CD4-positive, CD25-positive, alpha-beta regulatory T cell (primary cell): ENCODE results near the gene FHL3. TPM values are rescaled to one million over a fixed set of nuclear protein-coding genes. Genes with fewer than 3 reads are reported as not detected.

Source experiments
- ATAC-seq, 2 donors: fragments of 150-1000 bp; cut with Tn5 transposase; one replicate each; pipeline ENCODE4 v1.10.0; 2021; ENCODE audit warnings: low read depth in 2 of 2, moderate number of reproducible peaks in 2 of 2, moderate library complexity in 1 of 2
- DNase-seq, 3 donors: peaks; one replicate each; pipeline versions ENCODE4 v3.0.0 to v3.0.0-alpha.2; 2012 to 2022; ENCODE audit warnings: mixed read lengths in 1 of 3
- H3K27ac ChIP-seq: one replicate; pipeline ENCODE4 v1.7.0; 2013; ENCODE audit warnings: mild to moderate bottlenecking, low read length; ENCODE audit not compliant: insufficient read depth, poor library complexity, severe bottlenecking
- H3K27me3 ChIP-seq: one replicate; pipeline ENCODE4 v1.7.0; 2013; ENCODE audit warnings: low read length; ENCODE audit not compliant: control insufficient read depth, insufficient read depth
- H3K36me3 ChIP-seq: one replicate; pipeline ENCODE4 v1.7.0; 2013; ENCODE audit warnings: mild to moderate bottlenecking, low read length, moderate library complexity; ENCODE audit not compliant: control insufficient read depth, insufficient read depth
- H3K4me1 ChIP-seq: 2 replicates; pipeline ENCODE4 v1.7.0; 2013; ENCODE audit warnings: mild to moderate bottlenecking, low read length; ENCODE audit not compliant: insufficient read depth, control insufficient read depth, poor library complexity, severe bottlenecking
- H3K4me3 ChIP-seq: one replicate; pipeline ENCODE4 v1.7.0; 2013; ENCODE audit warnings: low read depth, mild to moderate bottlenecking, low read length, moderate library complexity
- H3K9me3 ChIP-seq, 2 experiments: 1 replicate in 1 of 2; 2 replicates in 1 of 2; pipeline ENCODE4 v1.7.0; 2013; ENCODE audit warnings: low read length in 2 of 2, mild to moderate bottlenecking in 1 of 2, moderate library complexity in 1 of 2; ENCODE audit not compliant: control insufficient read depth in 2 of 2
- H3K27ac Mint-ChIP-seq, 3 donors: one replicate each; pipeline ENCODE4 v1.8.0; 2020 to 2022; ENCODE audit warnings: mild to moderate bottlenecking in 3 of 3, mixed read lengths in 3 of 3, moderate library complexity in 2 of 3
- H3K27me3 Mint-ChIP-seq: one replicate; pipeline ENCODE4 v1.8.0; 2022; ENCODE audit warnings: mild to moderate bottlenecking, mixed read lengths
- H3K36me3 Mint-ChIP-seq: one replicate; pipeline ENCODE4 v1.8.0; 2020; ENCODE audit warnings: mixed read lengths
- H3K4me1 Mint-ChIP-seq, 4 donors: one replicate each; pipeline ENCODE4 v1.8.0; 2020 to 2022; ENCODE audit warnings: mixed read lengths in 4 of 4, mild to moderate bottlenecking in 1 of 4
- H3K4me3 Mint-ChIP-seq, 4 donors: one replicate each; pipeline ENCODE4 v1.8.0; 2020 to 2022; ENCODE audit warnings: mild to moderate bottlenecking in 4 of 4, mixed read lengths in 4 of 4, moderate library complexity in 3 of 4
- H3K9me3 Mint-ChIP-seq, 7 donors: one replicate each; pipeline ENCODE4 v1.8.0; 2020 to 2022; ENCODE audit warnings: mixed read lengths in 7 of 7, mild to moderate bottlenecking in 3 of 7, moderate library complexity in 2 of 7
- polyA plus RNA-seq, 4 donors: library from polyadenylated mRNA; unstranded; fragments of 300-500 nt; fragmentation: Illumina TruSeq; gene quantifications; one replicate each; pipeline ENCODE4 v1.2.3, GENCODE V29; 2021
- total RNA-seq: library from RNA; stranded (reverse); gene quantifications from one replicate; pipeline ENCODE4 v1.2.3, GENCODE V29; 2022

The FHL3 gene
- total and polyA plus RNA-seq, 5 donors from 2014 or later = 4.6 to 20.8 (median 13.1) TPM

DNA sequence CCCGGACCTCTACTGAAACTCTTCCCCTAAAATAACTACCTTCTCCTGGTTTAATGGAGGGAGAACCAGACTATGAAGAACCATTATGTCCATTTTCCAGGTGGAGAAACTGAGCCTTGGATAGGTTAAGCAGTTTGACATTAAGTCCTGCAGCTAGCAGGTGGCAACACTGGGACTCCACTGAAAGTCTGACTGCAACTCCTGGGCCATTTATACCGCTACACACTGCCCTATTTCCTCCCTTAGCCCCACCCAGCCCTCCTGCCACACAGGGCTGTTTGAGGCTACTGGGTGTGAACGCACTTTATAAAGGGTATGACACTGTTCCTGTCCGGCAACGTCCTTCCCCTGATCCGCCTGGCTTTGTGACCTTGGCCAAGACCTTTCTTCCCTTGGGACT, 58.0 kb downstream of the FHL3 start:
- H3K4me3 ChIP-seq = peak overlapping the region; percentile 24

More for the DNA sequence above, 58.0 kb downstream of the FHL3 start:
- Histone ChIP-seq H3K9me3 (no peaks in the 10 kb centered on the region), H3K36me3 (no peaks in the 10 kb centered on the region), H3K4me1 (no peaks in the 10 kb centered on the region), H3K27me3 (no peaks in the 10 kb centered on the region), H3K27ac (no peak overlapping the region)
- H3K4me1 Mint-ChIP-seq = peaks cover 0 to 12% (median 5%) of the 10 kb centered on the region in 4 donors
- peaks cover 0 to 5% (median 0%) of the 10 kb centered on the region in 7 donors for H3K9me3 Mint-ChIP-seq
- H3K36me3 Mint-ChIP-seq = no peaks in the 10 kb centered on the region
- peak overlapping the region in 2 of 3 donors; percentile 48 to 82 for H3K27ac Mint-ChIP-seq
- H3K27me3 Mint-ChIP-seq = no peaks in the 10 kb centered on the region
- DNase-seq = peak in 1 of 3 donors; percentile 16
- ATAC-seq = no peak
- peak overlapping the region in 3 of 4 donors; percentile 59 to 88 (median 85) for H3K4me3 Mint-ChIP-seq

Other genes starting within 250 kb of the FHL3 start
- gene EPHA10, start 240.4 kb downstream of the FHL3 start, total RNA-seq = not detected
- not detected for gene EPHA10, start 240.4 kb downstream of the FHL3 start, polyA plus RNA-seq
- gene MANEAL, start 211.7 kb downstream of the FHL3 start, total RNA-seq = 0.69 TPM
- 1 to 10 TPM in 3 of 4 donors, under 1 TPM in 1; 0.87 to 2.4 (median 1.5) TPM for gene MANEAL, start 211.7 kb downstream of the FHL3 start, polyA plus RNA-seq
- 13.7 TPM for gene C1orf122, start 197.7 kb downstream of the FHL3 start, total RNA-seq
- gene C1orf122, start 197.7 kb downstream of the FHL3 start, polyA plus RNA-seq = 10 to 100 TPM; 22.9 to 31.9 (median 26.6) TPM
- gene YRDC, start 197.3 kb downstream of the FHL3 start, total RNA-seq = 28.2 TPM
- gene YRDC, start 197.3 kb downstream of the FHL3 start, polyA plus RNA-seq = 10 to 100 TPM; 17.3 to 26.6 (median 19.8) TPM
- gene MTF1, start 145.9 kb downstream of the FHL3 start, total RNA-seq = 34.1 TPM
- gene MTF1, start 145.9 kb downstream of the FHL3 start, polyA plus RNA-seq = 10 to 100 TPM; 16.3 to 22.9 (median 18.7) TPM
- gene INPP5B, start 58.5 kb downstream of the FHL3 start, total RNA-seq = 23.8 TPM
- 10 to 100 TPM; 15.4 to 21.1 (median 18.5) TPM for gene INPP5B, start 58.5 kb downstream of the FHL3 start, polyA plus RNA-seq
- gene SF3A3, start 15.5 kb downstream of the FHL3 start, total RNA-seq = 47.6 TPM
- gene SF3A3, start 15.5 kb downstream of the FHL3 start, polyA plus RNA-seq = 100 to 1,000 TPM in 3 of 4 donors, 10 to 100 TPM in 1; 90.6 to 118 (median 105) TPM
- 12.3 TPM for gene UTP11, start 7.2 kb upstream of the FHL3 start, total RNA-seq
- 10 to 100 TPM; 21.0 to 31.1 (median 24.9) TPM for gene UTP11, start 7.2 kb upstream of the FHL3 start, polyA plus RNA-seq
- 1.7 TPM for gene POU3F1, start 41.3 kb upstream of the FHL3 start, total RNA-seq
- under 1 TPM; 0.11 to 0.49 (median 0.32) TPM for gene POU3F1, start 41.3 kb upstream of the FHL3 start, polyA plus RNA-seq